ENCODE data around the gene CSF1R.

The CSF1R gene

GRCh38 chr5:150081541-150082283 is 4.6 kb downstream of the CSF1R start:
- Histone ChIP-seq H3K27me3 (ENCODE audit: control insufficient read depth, insufficient read depth, low read length) (no peaks in the 10 kb centered on the region), H3K9ac (ENCODE audit: low read length) (no peak overlapping the region), H3K36me3 (ENCODE audit: control insufficient read depth, insufficient read depth, low read length) (no peaks in the 10 kb centered on the region), H3K4me3 (ENCODE audit: low read length) (no peak overlapping the region), H3K4me1 (ENCODE audit: control insufficient read depth, insufficient read depth, low read length) (no peaks in the 10 kb centered on the region), H3K27ac (ENCODE audit: low read depth, low read length) (no peak overlapping the region)

- no peaks in the 10 kb centered on the region for H3K27me3 ChIP-seq (ENCODE audit: control insufficient read depth, insufficient read depth, low read length)
- no peak overlapping the region for H3K9ac ChIP-seq (ENCODE audit: low read length)
- H3K27ac ChIP-seq (ENCODE audit: low read depth, low read length) = no peak overlapping the region
- no peaks in the 10 kb centered on the region for H3K4me1 ChIP-seq (ENCODE audit: control insufficient read depth, insufficient read depth, low read length)
- no peaks in the 10 kb centered on the region for H3K36me3 ChIP-seq (ENCODE audit: control insufficient read depth, insufficient read depth, low read length)
- no peak overlapping the region for H3K4me3 ChIP-seq (ENCODE audit: low read length)
Measured at GRCh38 chr5:150080696-150081435, 5.5 kb downstream of the CSF1R start.

GRCh38 chr5:150079909-150080461 is 6.4 kb downstream of the CSF1R start:
- no peak overlapping the region for H3K9ac ChIP-seq (ENCODE audit: low read length)
- no peaks in the 10 kb centered on the region for H3K36me3 ChIP-seq (ENCODE audit: control insufficient read depth, insufficient read depth, low read length)
- no peak overlapping the region for H3K27ac ChIP-seq (ENCODE audit: low read depth, low read length)
- H3K27me3 ChIP-seq (ENCODE audit: control insufficient read depth, insufficient read depth, low read length) = no peaks in the 10 kb centered on the region
- H3K4me1 ChIP-seq (ENCODE audit: control insufficient read depth, insufficient read depth, low read length) = no peaks in the 10 kb centered on the region
- H3K4me3 ChIP-seq (ENCODE audit: low read length) = no peak overlapping the region

GRCh38 chr5:150078802-150079689 is 7.3 kb downstream of the CSF1R start:
- no peaks in the 10 kb centered on the region for H3K27me3 ChIP-seq (ENCODE audit: control insufficient read depth, insufficient read depth, low read length)
- no peak overlapping the region for H3K9ac ChIP-seq (ENCODE audit: low read length)
- no peak overlapping the region for H3K4me3 ChIP-seq (ENCODE audit: low read length)
- no peaks in the 10 kb centered on the region for H3K36me3 ChIP-seq (ENCODE audit: control insufficient read depth, insufficient read depth, low read length)
- no peak overlapping the region for H3K27ac ChIP-seq (ENCODE audit: low read depth, low read length)
- no peaks in the 10 kb centered on the region for H3K4me1 ChIP-seq (ENCODE audit: control insufficient read depth, insufficient read depth, low read length)

- no peak overlapping the region for H3K4me3 ChIP-seq (ENCODE audit: low read length)
Measured at GRCh38 chr5:150077996-150078801, 8.2 kb downstream of the CSF1R start.

GRCh38 chr5:150077060-150077459 is 9.3 kb downstream of the CSF1R start:
- H3K27me3 ChIP-seq (ENCODE audit: control insufficient read depth, insufficient read depth, low read length) = no peaks in the 10 kb centered on the region
- H3K4me3 ChIP-seq (ENCODE audit: low read length) = no peak overlapping the region
- H3K9ac ChIP-seq (ENCODE audit: low read length) = no peak overlapping the region
- H3K36me3 ChIP-seq (ENCODE audit: control insufficient read depth, insufficient read depth, low read length) = no peaks in the 10 kb centered on the region
- H3K27ac ChIP-seq (ENCODE audit: low read depth, low read length) = no peak overlapping the region
- H3K4me1 ChIP-seq (ENCODE audit: control insufficient read depth, insufficient read depth, low read length) = no peaks in the 10 kb centered on the region

More at GRCh38 chr5:150077996-150078801, 8.2 kb downstream of the CSF1R start:
- H3K27ac ChIP-seq (ENCODE audit: low read depth, low read length) = no peak overlapping the region
- no peak overlapping the region for H3K9ac ChIP-seq (ENCODE audit: low read length)
- H3K4me1 ChIP-seq (ENCODE audit: control insufficient read depth, insufficient read depth, low read length) = no peaks in the 10 kb centered on the region
- H3K36me3 ChIP-seq (ENCODE audit: control insufficient read depth, insufficient read depth, low read length) = no peaks in the 10 kb centered on the region
- no peaks in the 10 kb centered on the region for H3K27me3 ChIP-seq (ENCODE audit: control insufficient read depth, insufficient read depth, low read length)

GRCh38 chr5:150075806-150076205 is 10.5 kb downstream of the CSF1R start:
- H3K27me3 ChIP-seq (ENCODE audit: control insufficient read depth, insufficient read depth, low read length) = no peaks in the 10 kb centered on the region
- H3K4me3 ChIP-seq (ENCODE audit: low read length) = no peak overlapping the region
- H3K4me1 ChIP-seq (ENCODE audit: control insufficient read depth, insufficient read depth, low read length) = no peaks in the 10 kb centered on the region
- H3K36me3 ChIP-seq (ENCODE audit: control insufficient read depth, insufficient read depth, low read length) = no peaks in the 10 kb centered on the region
- no peak overlapping the region for H3K27ac ChIP-seq (ENCODE audit: low read depth, low read length)
- no peak overlapping the region for H3K9ac ChIP-seq (ENCODE audit: low read length)

GRCh38 chr5:150075233-150075632 is 11.1 kb downstream of the CSF1R start:
- Histone ChIP-seq H3K9ac (ENCODE audit: low read length) (no peak overlapping the region), H3K4me1 (ENCODE audit: control insufficient read depth, insufficient read depth, low read length) (no peaks in the 10 kb centered on the region), H3K27ac (ENCODE audit: low read depth, low read length) (no peak overlapping the region), H3K4me3 (ENCODE audit: low read length) (no peak overlapping the region), H3K36me3 (ENCODE audit: control insufficient read depth, insufficient read depth, low read length) (no peaks in the 10 kb centered on the region), H3K27me3 (ENCODE audit: control insufficient read depth, insufficient read depth, low read length) (no peaks in the 10 kb centered on the region)

GRCh38 chr5:150073677-150074076 is 12.7 kb downstream of the CSF1R start:
- Histone ChIP-seq H3K36me3 (ENCODE audit: control insufficient read depth, insufficient read depth, low read length) (no peaks in the 10 kb centered on the region), H3K27ac (ENCODE audit: low read depth, low read length) (no peak overlapping the region), H3K4me3 (ENCODE audit: low read length) (no peak overlapping the region), H3K27me3 (ENCODE audit: control insufficient read depth, insufficient read depth, low read length) (no peaks in the 10 kb centered on the region), H3K9ac (ENCODE audit: low read length) (no peak overlapping the region), H3K4me1 (ENCODE audit: control insufficient read depth, insufficient read depth, low read length) (no peaks in the 10 kb centered on the region)

GRCh38 chr5:150073086-150073625 is 13.2 kb downstream of the CSF1R start:
- Histone ChIP-seq H3K4me1 (ENCODE audit: control insufficient read depth, insufficient read depth, low read length) (no peaks in the 10 kb centered on the region), H3K4me3 (ENCODE audit: low read length) (no peak overlapping the region), H3K27ac (ENCODE audit: low read depth, low read length) (no peak overlapping the region), H3K36me3 (ENCODE audit: control insufficient read depth, insufficient read depth, low read length) (no peaks in the 10 kb centered on the region), H3K9ac (ENCODE audit: low read length) (no peak overlapping the region), H3K27me3 (ENCODE audit: control insufficient read depth, insufficient read depth, low read length) (no peaks in the 10 kb centered on the region)

GRCh38 chr5:150070821-150071220 is 15.5 kb downstream of the CSF1R start:
- Histone ChIP-seq H3K4me3 (ENCODE audit: low read length) (no peak overlapping the region), H3K4me1 (ENCODE audit: control insufficient read depth, insufficient read depth, low read length) (no peaks in the 10 kb centered on the region), H3K36me3 (ENCODE audit: control insufficient read depth, insufficient read depth, low read length) (no peaks in the 10 kb centered on the region), H3K9ac (ENCODE audit: low read length) (no peak overlapping the region), H3K27me3 (ENCODE audit: control insufficient read depth, insufficient read depth, low read length) (no peaks in the 10 kb centered on the region), H3K27ac (ENCODE audit: low read depth, low read length) (no peak overlapping the region)

Data from rectal smooth muscle tissue (tissue), 1 donor.